ENCODE results near the gene MOCOS.

GRCh38 chr18:36185157-36185556 is 2.1 kb upstream of the MOCOS start:
- TF ChIP-seq CTCF (conservative IDR thresholded peaks at IDR 0.05; ENCODE audit: low read depth, low read length): no peak
- no peak for TF ChIP-seq EZH2phosphoT487 (IDR thresholded peaks at IDR 0.05; ENCODE audit: borderline replicate concordance, low read length)
- TF ChIP-seq EZH2 (IDR thresholded peaks at IDR 0.05; ENCODE audit: low read length, unreplicated experiment): no peak
